Measurements from ENCODE around the gene MSLN.
A peak's percentile ranks its signal among the peaks of the same experiment; 100 is the strongest.
"Not testable (repeated sequence)": the region's sequence is repeated elsewhere in the genome, so short reads cannot be mapped to it uniquely, and the experiment has no call there.

MSLN gene

DNA sequence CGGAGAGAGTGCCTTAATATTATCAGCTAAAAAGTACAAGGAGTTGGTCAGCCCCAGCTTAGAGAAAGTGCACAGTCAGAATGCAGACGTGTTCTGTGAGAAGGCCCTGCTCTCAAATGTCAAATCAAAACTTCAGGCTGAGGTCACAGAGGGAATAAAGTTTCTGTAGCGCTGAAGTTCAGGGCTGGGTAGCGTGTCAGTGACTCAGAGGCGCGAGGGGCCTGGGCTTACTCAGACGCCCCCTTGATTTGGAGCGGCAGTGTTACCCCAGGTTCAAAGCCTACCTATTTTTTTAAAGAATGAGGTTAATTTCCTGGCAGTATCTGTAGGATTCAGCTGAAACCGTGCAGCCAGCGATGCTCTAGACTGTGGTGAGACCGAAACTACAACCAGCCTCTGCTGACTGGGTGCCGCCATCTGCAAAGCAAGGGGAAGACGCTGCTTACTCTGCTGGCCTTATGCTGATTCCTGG is 24.5 kb upstream of the MSLN start:
- DNase-seq, result no peak

DNA sequence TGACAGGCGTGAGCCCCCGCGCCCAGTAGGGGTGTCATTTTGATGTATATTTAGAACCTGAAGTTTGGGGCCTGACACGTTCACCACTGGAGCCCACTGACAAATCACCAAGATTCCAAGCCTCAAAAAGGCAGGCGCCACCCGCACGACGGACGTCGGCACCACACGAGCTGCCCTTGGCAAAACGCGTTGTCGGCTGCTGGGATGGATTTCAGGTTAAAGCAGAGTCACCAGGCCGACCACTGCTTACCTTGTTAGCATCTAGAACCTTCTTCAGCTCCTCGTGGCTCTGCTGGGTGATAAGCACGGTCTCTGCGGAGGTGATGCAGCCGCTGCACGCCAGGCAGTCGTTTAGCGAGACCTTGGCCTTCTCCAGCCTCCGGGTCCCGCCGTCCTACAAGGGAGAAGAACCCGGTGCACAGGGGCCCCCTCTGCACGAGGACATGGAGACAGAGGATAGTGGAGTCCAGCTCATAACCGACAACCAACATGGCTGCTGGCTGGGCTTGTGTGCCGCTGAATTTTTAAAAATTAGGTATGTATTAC is 23.5 kb upstream of the MSLN start:
- DNase-seq, result no peak

GRCh38 chr16:739560-740458 is 20.7 kb upstream of the MSLN start:
- DNase-seq, result no peak

GRCh38 chr16:740459-740763 is 20.1 kb upstream of the MSLN start:
- no peak for DNase-seq

GRCh38 chr16:740764-741505 is 19.6 kb upstream of the MSLN start, which contains the start of gene CIAO3:
CIAO3 (minus strand) TSS chr16:740997; CDS start chr16:740985, 12 bp downstream.
- DNase-seq, result peak; percentile 89

- DNase-seq, result no peak
Measured at GRCh38 chr16:741986-742629, 18.4 kb upstream of the MSLN start.

GRCh38 chr16:742894-743293 is 17.6 kb upstream of the MSLN start:
- DNase-seq, result not testable (repeated sequence)

DNA sequence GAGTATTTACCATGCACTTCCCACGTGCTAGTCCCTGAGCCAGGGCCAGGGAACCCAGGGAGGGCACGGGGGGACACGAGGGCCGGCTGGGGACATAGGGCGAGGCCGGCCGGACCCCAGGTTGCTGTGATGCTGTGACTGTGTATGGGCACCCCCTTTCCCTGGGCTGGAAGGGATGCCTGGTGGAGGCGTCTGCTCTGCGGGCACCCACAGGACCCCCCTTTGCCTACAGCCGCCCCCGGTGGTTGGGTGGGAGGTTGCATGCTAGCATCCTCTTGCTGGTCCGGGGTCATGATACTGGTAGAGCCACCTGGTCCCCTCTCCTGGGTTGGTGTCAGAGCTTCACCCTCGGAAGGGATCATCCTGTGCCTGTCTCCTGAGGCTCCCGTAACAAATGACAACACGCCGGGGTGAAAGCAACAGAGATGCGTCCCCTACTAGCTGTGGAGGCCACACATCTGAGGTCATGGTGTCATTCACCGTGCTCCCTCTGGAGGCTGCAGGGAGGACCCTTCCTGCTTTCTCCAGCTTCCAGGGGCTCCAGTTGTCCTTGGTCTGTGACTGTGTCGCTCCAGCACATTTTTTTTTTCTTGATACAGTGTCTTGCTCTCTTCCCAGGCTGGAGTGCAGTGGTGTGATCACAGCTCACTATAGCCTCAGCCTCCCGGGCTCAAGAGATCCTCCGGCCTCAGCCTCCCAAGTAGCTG is 16.6 kb upstream of the MSLN start:
- DNase-seq, result no peak

DNA sequence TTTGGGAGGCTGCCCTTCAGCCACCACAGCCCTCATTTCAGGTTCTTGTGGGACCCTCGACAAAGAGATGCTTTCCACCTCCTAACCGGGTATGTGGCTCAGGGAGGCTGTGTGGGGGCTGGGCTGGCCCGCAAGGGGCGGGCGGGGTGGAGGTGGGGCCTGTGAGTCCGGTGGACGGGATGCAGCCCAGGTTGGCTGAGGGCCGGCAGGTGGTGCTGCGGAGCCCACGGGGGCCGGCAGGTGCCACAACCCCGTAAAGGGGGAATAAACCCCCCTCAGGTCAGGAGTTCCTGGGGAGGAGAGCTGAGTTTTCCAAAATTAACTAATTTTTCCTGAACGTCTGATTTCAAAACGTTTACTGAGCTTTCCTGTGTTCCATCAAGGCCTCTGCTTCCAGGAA is 14.8 kb upstream of the MSLN start:
- peak; percentile 35 for DNase-seq

DNA sequence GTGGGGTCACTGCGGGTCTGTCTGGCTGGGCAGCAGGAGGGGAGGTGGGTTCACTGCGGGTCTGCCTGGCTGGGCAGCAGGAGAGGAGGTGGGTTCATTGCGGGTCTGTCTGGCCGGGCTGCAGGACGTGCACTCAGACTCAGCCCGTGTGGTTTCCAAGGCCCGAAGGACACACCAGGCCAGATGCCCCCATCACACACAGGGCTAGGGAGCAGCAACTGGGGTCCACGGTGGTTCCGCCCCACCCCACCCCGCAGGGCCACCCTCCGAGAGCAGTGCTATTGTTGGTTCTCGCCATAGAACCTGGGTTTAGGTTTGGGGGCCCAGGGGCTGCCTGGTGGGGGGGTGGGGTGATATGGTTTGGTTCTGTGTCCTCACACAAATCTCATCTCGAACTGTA is 13.9 kb upstream of the MSLN start:
- no peak for DNase-seq

GRCh38 chr16:747978-748746 is 12.4 kb upstream of the MSLN start:
- no peak for DNase-seq

DNA sequence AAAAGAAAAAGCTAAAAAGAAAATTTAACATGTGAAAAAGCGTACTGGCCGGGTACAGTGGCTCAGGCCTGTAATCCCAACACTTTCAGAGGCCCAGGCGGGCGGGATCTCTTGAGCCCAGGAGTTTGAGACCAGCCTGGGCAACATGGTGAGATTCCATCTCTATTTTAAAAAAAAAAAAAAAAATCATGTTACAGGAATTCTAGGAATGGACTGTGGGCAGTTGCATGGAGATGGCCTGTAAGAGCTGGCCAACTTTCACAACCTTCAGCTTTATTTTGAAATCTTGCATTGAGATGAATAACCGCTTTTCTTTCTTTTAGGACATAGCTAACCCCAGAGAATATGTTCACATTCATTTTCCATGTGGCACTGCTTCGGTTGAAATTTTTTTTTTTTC is 11.5 kb upstream of the MSLN start:
- DNase-seq, result no peak

- DNase-seq, result no peak
Measured at GRCh38 chr16:750485-750884, 10.0 kb upstream of the MSLN start.

DNA sequence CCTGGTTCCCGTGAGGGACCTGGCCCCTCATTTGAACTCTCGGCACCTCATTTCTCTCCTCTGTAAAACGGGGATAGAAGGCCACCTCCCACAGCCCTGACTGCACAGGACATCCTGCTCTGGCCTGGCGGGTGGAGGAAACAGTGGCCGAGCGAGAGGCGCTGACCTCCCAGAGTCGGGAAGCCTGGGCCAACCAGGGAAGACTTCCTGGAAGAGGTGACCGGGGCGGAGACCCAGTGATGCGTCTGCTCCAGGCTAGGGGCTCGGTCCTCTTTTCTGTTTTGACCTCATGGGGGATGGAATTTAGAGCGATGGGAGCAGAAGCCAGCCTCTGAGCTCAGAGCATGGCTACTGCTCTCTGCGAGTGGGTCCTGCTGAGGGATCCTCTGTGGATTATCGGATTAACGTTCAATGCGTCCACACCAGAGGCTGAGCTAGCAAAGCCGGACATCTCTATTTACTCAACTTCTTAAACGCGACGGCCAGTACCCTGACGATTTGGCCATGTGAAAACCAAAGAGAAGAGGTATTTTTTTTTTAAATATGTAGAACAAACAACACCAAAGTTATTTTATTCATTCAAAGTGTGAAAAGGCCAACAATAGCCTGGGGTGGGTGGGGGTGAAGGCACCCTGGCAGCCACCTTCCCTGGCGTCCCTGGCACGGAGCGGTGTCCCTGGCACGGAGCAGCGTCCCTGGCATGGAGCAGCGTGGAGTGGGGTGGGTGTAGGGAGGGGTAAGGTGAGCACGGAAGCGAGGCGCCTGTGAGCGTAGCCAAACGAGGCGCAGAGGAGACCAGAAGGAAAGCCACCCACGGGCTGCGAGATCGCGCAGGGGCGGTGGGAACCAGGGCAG is 9.2 kb upstream of the MSLN start:
- DNase-seq, result no peak

DNA sequence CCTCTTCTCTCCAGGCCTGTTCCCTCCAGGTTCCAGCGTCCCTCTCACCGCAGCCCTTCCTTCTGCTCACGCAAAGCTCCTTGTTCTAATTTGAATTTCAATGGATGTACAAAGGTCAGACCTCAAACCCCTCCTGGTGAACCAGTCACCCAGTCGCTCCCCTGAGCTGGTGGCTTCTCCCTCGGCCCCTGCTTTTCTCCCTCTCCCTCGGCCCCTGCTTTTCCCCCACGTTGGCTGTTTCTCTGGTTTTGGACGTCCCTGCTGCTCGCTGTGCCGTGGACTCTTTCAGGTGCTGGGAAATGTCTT is 8.6 kb upstream of the MSLN start:
- DNase-seq, result no peak

- DNase-seq, result not testable (repeated sequence)
Measured at GRCh38 chr16:754121-754607, 6.4 kb upstream of the MSLN start.

GRCh38 chr16:754656-755055 is 5.9 kb upstream of the MSLN start:
- DNase-seq, result no peak

GRCh38 chr16:756428-756827 is 4.1 kb upstream of the MSLN start:
- no peak for DNase-seq

GRCh38 chr16:759110-759910 is 1.2 kb upstream of the MSLN start:
- DNase-seq, result no peak

DNA sequence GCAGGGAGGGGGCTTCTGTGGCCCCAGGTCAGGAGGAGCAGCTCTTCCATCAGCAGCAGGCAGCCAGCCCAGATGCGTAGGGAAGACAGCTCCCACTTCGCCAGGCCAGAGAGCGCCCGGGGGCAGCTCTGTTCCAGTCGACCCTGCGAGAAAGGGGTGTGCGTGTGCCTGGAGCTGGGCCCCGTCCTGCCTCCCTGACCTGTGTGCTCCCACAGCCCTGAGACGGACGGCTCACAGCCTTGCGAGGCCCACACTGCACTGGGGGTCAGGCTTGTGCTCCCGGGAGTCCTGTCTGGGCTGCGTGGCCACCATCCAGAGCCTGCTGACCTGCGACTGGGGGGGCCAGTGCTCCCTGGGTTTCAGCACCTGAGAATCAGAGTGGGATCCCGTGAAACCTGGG is 469 bp upstream of the MSLN start:
- DNase-seq, result no peak
